Measurements from ENCODE around the gene SIGLEC8. TPM values are rescaled to one million over a fixed set of nuclear protein-coding genes. Genes with fewer than 3 reads are reported as not detected.
"Not testable (repeated sequence)": the region's sequence is repeated elsewhere in the genome, so short reads cannot be mapped to it uniquely, and the experiment has no call there.

Gene SIGLEC8
- total RNA-seq, 6 experiments from 2014 or later: not detected

GRCh38 chr19:51448411-51449016 lies 9.7 kb downstream of the SIGLEC8 start:
- H3K36me3 Mint-ChIP-seq (ENCODE audit: low read depth): peaks cover 9% of the 10 kb centered on the region; the same call in 1 of the 2 replicates
- no peaks in the 10 kb centered on the region for H3K4me1 Mint-ChIP-seq (ENCODE audit: low read depth)
- no peak overlapping the region for H3K4me3 Mint-ChIP-seq
- H3K9me3 Mint-ChIP-seq: peaks cover 29% of the 10 kb centered on the region
- no peak for DNase-seq
- peaks cover 5% of the 10 kb centered on the region for H3K27me3 Mint-ChIP-seq (ENCODE audit: insufficient read depth)
- no peak for TF ChIP-seq CTCF (IDR thresholded peaks at IDR 0.05)
- H3K27ac Mint-ChIP-seq: no peak overlapping the region

GRCh38 chr19:51448011-51448410 lies 10.2 kb downstream of the SIGLEC8 start:
- Mint-ChIP-seq H3K9me3 (peaks cover 28% of the 10 kb centered on the region), H3K4me1 (ENCODE audit: low read depth) (no peaks in the 10 kb centered on the region), H3K27ac (no peak overlapping the region), H3K27me3 (ENCODE audit: insufficient read depth) (peaks cover 5% of the 10 kb centered on the region; the same call in 1 of the 2 replicates), H3K4me3 (no peak overlapping the region), H3K36me3 (ENCODE audit: low read depth) (peaks cover 9% of the 10 kb centered on the region; the same call in 1 of the 2 replicates)
- DNase-seq: no peak
- TF ChIP-seq CTCF (IDR thresholded peaks at IDR 0.05): no peak

- not testable (repeated sequence) for H3K36me3 Mint-ChIP-seq (ENCODE audit: low read depth); H3K4me1 Mint-ChIP-seq (ENCODE audit: low read depth); H3K4me3 Mint-ChIP-seq; DNase-seq; H3K27me3 Mint-ChIP-seq (ENCODE audit: insufficient read depth); H3K27ac Mint-ChIP-seq
- peaks cover 25% of the 10 kb centered on the region for H3K9me3 Mint-ChIP-seq
Observed at GRCh38 chr19:51447510-51447909, 10.7 kb downstream of the SIGLEC8 start.

GRCh38 chr19:51441410-51442390 lies 16.6 kb downstream of the SIGLEC8 start:
- no peak for DNase-seq
- Mint-ChIP-seq H3K27me3 (ENCODE audit: insufficient read depth) (peaks cover 19% of the 10 kb centered on the region; the same call in 1 of the 2 replicates), H3K9me3 (0 out of 2 replicates have a peak, but pooled peaks cover 3% of the 10 kb centered on the region), H3K4me1 (ENCODE audit: low read depth) (peaks cover 12% of the 10 kb centered on the region), H3K27ac (no peak overlapping the region), H3K4me3 (no peak overlapping the region), H3K36me3 (ENCODE audit: low read depth) (0 out of 2 replicates have a peak, but pooled peaks cover 2% of the 10 kb centered on the region)
- TF ChIP-seq CTCF (IDR thresholded peaks at IDR 0.05): no peak

GRCh38 chr19:51440846-51441409 lies 17.3 kb downstream of the SIGLEC8 start:
- no peak for TF ChIP-seq CTCF (IDR thresholded peaks at IDR 0.05)
- H3K4me3 Mint-ChIP-seq: no peak overlapping the region

More at GRCh38 chr19:51440846-51441409, 17.3 kb downstream of the SIGLEC8 start:
- no peak overlapping the region for H3K27ac Mint-ChIP-seq
- peaks cover 25% of the 10 kb centered on the region; the same call in 1 of the 2 replicates for H3K27me3 Mint-ChIP-seq (ENCODE audit: insufficient read depth)
- no peaks in the 10 kb centered on the region for H3K9me3 Mint-ChIP-seq
- no peaks in the 10 kb centered on the region for H3K36me3 Mint-ChIP-seq (ENCODE audit: low read depth)
- H3K4me1 Mint-ChIP-seq (ENCODE audit: low read depth): peaks cover 12% of the 10 kb centered on the region
- DNase-seq: peak; percentile 5
